GM23248 (cell line): ENCODE results near the gene LIPF.

Experiments
- EZH2 ChIP-seq: fragments of 200-600 bp; sonication (generic); IDR thresholded peaks from 2 replicates; pipeline ENCODE4 v1.6.1; 2018; ENCODE audit warnings: antibody characterized with exemption, mild to moderate bottlenecking; ENCODE audit not compliant: insufficient read depth, poor library complexity, severe bottlenecking
- EZH2phosphoT487 ChIP-seq: fragments of 200-600 bp; sonication (generic); IDR thresholded peaks from 2 replicates; pipeline ENCODE4 v1.6.1; 2018; ENCODE audit warnings: antibody characterized with exemption, moderate library complexity, mild to moderate bottlenecking, low read depth; ENCODE audit not compliant: insufficient read depth

- TF ChIP-seq EZH2 (no peak), EZH2phosphoT487 (peak; percentile 89)
Observed at GRCh38 chr10:88707429-88708155, 43.4 kb downstream of the LIPF start.
